ENCODE results near the gene JSRP1. TPM values are rescaled to one million over a fixed set of nuclear protein-coding genes. Genes with fewer than 3 reads are reported as not detected.
"Not testable (repeated sequence)": the region's sequence is repeated elsewhere in the genome, so short reads cannot be mapped to it uniquely, and the experiment has no call there.

The JSRP1 gene
- total RNA-seq, 4 donors from 2014 or later = not detected

- Histone ChIP-seq H3K4me1 (peaks cover 0 to 26% of the 10 kb centered on the region in 2 donors), H3K4me3 (no peak overlapping the region), H3K9me3 (no peaks in the 10 kb centered on the region), H3K27me3 (peaks cover 6 to 11% of the 10 kb centered on the region in 2 donors), H3K27ac (no peak overlapping the region), H3K36me3 (no peaks in the 10 kb centered on the region)
- intact Hi-C loops (cut with DNase I; ENCODE audit: low total_unique reads) = no loop called here
- DNase-seq = no peak
- no peak for TF ChIP-seq POLR2A (IDR thresholded peaks at IDR 0.05)
Measured at GRCh38 chr19:2286402-2287140, 30.4 kb upstream of the JSRP1 start.

GRCh38 chr19:2283835-2284507, 27.8 kb upstream of the JSRP1 start:
- no peak for DNase-seq
- intact Hi-C loops (cut with DNase I; ENCODE audit: low total_unique reads) = no loop called here
- Histone ChIP-seq H3K27me3 (no peaks in the 10 kb centered on the region), H3K9me3 (no peaks in the 10 kb centered on the region), H3K27ac (no peak overlapping the region), H3K4me3 (no peak overlapping the region), H3K4me1 (peaks cover 0 to 13% of the 10 kb centered on the region in 2 donors), H3K36me3 (no peaks in the 10 kb centered on the region)
- TF ChIP-seq POLR2A (IDR thresholded peaks at IDR 0.05) (no peak), CTCF (IDR thresholded peaks at IDR 0.05) (no peak)

- intact Hi-C loops (cut with DNase I; ENCODE audit: low total_unique reads) = no loop called here
- Histone ChIP-seq H3K4me1 (peaks cover 0 to 13% of the 10 kb centered on the region in 2 donors), H3K27ac (no peak overlapping the region), H3K27me3 (no peaks in the 10 kb centered on the region), H3K4me3 (no peak overlapping the region), H3K9me3 (no peaks in the 10 kb centered on the region), H3K36me3 (no peaks in the 10 kb centered on the region)
- TF ChIP-seq CTCF (IDR thresholded peaks at IDR 0.05) (no peak), POLR2A (IDR thresholded peaks at IDR 0.05) (no peak)
- DNase-seq = no peak
Measured at GRCh38 chr19:2282862-2283237, 26.6 kb upstream of the JSRP1 start.

GRCh38 chr19:2282062-2282861, 26.0 kb upstream of the JSRP1 start, which contains the start of gene PEAK3:
PEAK3 (minus strand) TSS chr19:2282175; CDS start chr19:2280931, 1,244 bp downstream.
- intact Hi-C loops (cut with DNase I; ENCODE audit: low total_unique reads) = no loop called here

GRCh38 chr19:2281265-2282061, 25.2 kb upstream of the JSRP1 start:
- Histone ChIP-seq H3K4me3 (peak overlapping the region in 1 of 2 donors; percentile 23), H3K4me1 (peaks cover 0 to 13% of the 10 kb centered on the region in 2 donors)
- H3K36me3 ChIP-seq; intact Hi-C loops (cut with DNase I; ENCODE audit: low total_unique reads); H3K9me3 ChIP-seq; H3K27me3 ChIP-seq; DNase-seq; H3K27ac ChIP-seq: not testable (repeated sequence)

More at GRCh38 chr19:2282062-2282861, 26.0 kb upstream of the JSRP1 start, which contains the start of gene PEAK3:
- Histone ChIP-seq H3K27me3 (no peaks in the 10 kb centered on the region), H3K4me3 (peak within 1 kb of the TSS in 1 of 2 donors; percentile 23), H3K9me3 (no peaks in the 10 kb centered on the region), H3K4me1 (peaks cover 0 to 13% of the 10 kb centered on the region in 2 donors), H3K27ac (no peak within 1 kb of the TSS), H3K36me3 (no peaks in the 10 kb centered on the region)
- no peak for TF ChIP-seq CTCF (IDR thresholded peaks at IDR 0.05)
- no peak for TF ChIP-seq POLR2A (IDR thresholded peaks at IDR 0.05)
- DNase-seq = peak; percentile 49 to 51
